HS-27A (cell line): ENCODE measurements around the gene APC2.
"Not testable (repeated sequence)": the region's sequence is repeated elsewhere in the genome, so short reads cannot be mapped to it uniquely, and the experiment has no call there.

Source experiments
- DNase-seq: peaks from one replicate; pipeline ENCODE4 v3.0.0-alpha.2; 2012; ENCODE audit warnings: low read depth, missing footprints

Gene APC2

DNA sequence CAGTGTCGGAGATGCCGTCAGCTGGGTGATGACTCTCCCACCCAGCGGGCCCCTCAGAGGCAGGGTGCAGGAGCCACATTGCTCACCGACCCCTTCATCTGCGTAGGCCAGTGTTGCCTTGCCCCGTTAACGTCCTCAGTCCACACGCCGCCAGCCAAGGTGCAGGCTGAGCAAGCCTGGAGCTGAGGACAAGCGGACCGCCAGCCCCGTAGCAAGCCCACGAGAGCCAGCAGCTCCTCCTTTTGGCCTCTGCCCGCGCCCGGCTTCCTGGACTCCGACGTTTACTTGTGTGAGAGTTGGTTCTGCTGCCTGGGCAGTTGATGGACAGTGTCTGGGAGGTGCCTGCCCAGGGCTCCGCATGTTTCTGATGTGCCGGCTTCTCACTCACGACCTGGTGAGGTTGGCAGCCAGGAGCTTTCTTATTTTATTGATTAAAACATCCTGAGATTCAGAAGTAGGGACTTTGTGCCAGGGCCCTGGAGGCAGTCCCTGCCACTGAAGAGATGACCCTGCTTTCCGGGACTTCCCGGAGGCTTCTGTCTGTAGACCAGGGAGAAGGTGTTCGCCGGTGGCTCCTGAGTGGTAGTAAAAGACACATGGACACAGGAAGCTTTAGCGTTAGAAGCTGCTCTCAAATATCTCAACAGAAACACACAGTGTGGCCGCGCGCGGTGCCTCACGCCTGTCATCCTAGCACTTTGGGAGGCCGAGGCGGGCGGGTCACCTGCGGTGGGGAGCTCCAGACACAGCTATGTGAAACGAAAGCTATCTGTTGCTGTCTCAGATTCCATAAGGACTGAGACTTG, 36.7 kb upstream of the APC2 start:
- no peak for DNase-seq

DNA sequence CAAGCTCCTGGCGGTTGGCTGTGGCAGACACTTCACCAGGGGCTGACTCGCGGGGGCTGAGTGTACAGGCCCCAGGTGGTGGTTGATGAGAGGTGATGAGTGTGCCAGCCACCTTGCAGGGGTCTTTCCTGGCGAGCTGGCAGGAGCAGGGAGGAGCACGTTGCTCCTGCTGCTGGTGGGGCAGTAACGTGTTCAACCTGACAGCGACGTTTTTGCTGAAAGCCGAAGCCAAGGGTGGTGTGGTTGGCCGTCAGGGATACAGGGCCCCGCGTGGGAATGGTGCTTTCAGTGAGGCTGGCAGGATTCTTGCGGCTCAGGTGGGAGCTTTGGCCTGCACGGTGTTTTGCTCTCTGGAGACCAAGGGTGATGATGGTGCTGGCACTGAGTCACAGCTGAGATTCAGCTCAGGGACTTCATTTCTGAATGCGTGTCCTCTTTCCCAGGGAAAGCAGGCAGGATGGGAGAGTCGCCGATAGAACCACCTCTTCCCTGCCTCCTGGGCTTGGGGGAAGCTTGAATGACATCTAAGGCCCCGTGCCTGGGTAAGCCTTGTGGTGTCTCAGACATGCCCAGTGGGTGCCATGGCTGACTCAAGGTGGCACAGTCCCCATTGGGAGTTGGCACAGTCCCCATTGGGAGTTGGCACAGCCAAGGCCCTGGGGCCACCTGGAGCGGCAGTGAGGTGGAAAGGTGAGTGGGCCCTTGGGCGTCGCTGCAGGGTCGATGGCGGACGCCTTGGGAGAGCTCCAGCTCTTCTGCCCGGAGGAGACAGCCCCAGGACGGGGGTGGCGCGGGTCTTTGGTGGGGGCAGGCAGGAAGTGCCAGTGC, 33.7 kb upstream of the APC2 start:
- DNase-seq = no peak

- DNase-seq = no peak
Measured at GRCh38 chr19:1417145-1417544, 32.8 kb upstream of the APC2 start.

GRCh38 chr19:1417681-1418495, 32.0 kb upstream of the APC2 start:
- DNase-seq = no peak

- DNase-seq = no peak
Measured at GRCh38 chr19:1418496-1418775, 31.5 kb upstream of the APC2 start.

- no peak for DNase-seq
Measured at GRCh38 chr19:1418951-1419738, 30.8 kb upstream of the APC2 start.

DNA sequence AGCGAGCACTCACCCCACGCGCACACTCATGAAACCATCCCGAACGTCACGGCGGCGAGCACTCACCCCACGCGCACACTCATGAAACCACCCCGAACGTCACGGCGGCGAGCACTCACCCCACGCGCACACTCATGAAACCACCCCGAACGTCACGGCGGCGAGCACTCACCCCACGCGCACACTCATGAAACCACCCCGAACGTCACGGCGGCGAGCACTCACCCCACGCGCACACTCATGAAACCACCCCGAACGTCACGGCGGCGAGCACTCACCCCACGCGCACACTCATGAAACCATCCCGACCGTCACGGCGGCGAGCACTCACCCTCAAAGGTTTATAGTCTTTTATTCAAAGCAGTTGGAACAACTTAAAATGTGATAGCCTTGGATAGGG, 29.8 kb upstream of the APC2 start:
- not testable (repeated sequence) for DNase-seq

DNA sequence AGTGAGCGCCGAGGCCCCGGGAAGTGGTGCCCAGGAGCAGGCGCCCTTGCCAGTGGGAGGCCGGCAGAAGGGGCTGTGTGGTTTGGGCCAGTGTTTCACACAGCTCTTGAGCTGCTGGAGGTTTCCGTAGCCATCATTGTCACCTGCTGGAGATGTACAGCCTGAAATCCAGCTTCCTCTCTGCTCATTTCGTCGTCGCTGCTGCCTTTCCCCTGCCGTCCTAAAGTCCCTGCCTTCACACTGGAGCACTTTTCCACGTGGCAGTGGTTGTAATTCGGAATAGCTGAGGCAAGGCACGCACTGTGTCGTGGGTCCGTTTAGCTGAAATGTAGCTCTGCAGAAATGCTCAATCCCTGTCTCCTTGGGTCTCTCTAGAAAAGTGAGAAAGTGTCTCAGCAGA, 29.3 kb upstream of the APC2 start:
- no peak for DNase-seq

GRCh38 chr19:1421218-1421957, 28.5 kb upstream of the APC2 start:
- DNase-seq = no peak

DNA sequence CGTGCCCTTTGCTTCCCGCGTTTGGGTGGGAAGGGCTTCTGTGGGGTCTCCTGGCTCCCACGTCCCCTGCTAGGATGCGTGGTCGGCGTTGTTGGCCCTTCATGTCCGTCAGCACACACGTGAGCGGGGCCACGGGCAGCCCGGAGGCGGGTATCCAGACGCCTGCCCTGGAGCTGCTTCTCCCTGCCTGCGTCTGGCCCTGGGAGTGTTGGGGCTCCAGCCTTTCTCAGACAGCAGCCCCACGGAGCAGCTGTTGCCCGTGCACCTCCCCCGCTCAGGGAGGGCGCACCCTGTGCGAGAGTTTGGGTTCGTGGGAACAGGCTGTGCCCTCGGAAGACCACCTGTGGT, 28.0 kb upstream of the APC2 start:
- DNase-seq = no peak

- no peak for DNase-seq
Measured at GRCh38 chr19:1422360-1422759, 27.6 kb upstream of the APC2 start.

GRCh38 chr19:1422943-1423342, 27.0 kb upstream of the APC2 start:
- DNase-seq = no peak

GRCh38 chr19:1423436-1424191, 26.3 kb upstream of the APC2 start:
- no peak for DNase-seq

GRCh38 chr19:1424192-1424955, 25.5 kb upstream of the APC2 start:
- DNase-seq = no peak

- no peak for DNase-seq
Measured at GRCh38 chr19:1425102-1425837, 24.7 kb upstream of the APC2 start.

GRCh38 chr19:1425902-1426301, 24.0 kb upstream of the APC2 start:
- DNase-seq = no peak

DNA sequence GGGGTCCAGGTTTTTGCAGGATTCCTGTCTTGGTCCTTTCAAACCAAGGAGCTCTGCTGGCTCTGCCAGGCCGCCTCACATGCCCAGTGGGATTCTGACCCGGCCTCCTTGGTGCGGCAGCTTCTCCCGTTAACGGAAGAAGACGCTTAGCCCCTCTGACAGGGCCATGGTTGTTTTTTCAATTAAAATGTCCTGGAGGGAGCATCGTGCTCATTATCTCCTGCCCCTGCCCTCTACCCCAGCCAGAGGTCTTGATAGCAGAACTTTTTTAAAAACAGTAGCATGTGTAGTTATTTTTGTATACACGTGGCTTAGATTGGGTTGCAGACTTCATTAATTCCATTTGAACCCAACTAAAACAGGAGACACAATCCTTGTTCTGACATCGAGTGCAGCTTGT, 23.2 kb upstream of the APC2 start:
- no peak for DNase-seq

DNA sequence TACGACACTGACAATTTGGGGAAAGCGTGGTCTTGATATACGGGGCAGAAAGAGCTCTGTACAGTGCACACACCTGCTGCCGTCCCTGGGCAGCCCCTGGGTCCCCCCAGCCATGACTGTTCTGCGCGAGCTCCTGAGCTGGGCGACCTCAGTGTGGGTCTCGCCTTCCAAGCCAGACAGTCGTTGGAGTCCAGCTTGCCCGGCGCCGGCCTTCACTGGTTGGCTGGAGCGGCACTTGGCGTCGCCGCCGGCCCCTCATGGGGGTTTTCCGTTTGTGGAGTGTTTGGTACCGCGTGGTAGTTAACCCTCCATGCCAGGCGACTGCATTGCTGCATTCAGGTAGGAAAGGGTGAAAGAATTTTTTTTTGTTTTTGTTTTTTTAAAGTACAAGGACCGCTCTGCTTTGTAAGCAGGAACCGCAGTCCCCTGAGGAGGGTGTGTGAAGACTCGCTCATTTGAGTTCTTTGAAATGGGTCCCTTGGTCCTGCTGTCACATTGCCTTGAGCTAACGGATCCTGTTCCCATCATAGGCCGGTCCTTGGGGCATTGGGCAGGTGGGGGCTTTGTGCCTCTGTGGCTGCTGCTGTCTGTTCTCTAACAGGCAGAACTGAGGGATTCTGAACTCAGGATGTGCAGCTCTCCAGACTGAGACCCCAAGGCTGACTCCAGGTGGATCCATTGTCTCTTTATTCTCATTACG, 22.6 kb upstream of the APC2 start:
- DNase-seq = no peak
